ENCODE data around the gene GALNT2.

DNA sequence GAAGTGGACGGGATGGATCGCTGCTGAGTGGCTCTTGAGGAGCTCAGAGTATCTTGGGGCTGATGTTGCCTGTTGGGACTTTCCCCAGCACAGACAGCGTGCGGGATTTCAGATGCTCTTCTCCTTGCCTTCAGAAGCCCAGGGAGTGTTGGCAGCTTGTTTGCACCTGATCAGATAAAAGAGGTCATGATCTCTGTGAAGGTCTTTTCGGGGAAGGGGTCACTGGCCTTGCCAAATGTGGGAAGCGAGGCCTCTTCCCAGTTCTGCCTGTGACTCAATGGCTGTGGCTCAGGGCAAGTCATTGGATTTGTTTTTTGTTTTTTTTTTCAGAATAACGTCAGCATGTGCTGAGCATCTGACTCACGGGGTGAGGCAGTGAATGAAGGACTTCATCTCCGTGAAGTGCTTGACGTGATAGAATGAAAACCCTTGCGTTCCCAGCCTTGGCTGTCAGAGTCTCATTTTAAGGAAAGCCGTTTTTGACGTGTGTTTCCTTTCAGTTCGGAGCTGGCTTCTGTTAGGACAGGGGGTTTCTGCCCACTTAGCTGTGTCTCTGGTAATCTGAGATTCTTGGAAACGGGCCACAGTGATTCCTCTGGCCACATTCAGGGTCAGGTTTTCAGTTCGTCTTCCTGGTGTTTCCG lies 46.7 kb downstream of the GALNT2 start:
- TF ChIP-seq CTCF (IDR thresholded peaks at IDR 0.05) (no peak), ZFX (IDR thresholded peaks at IDR 0.05; ENCODE audit: borderline replicate concordance) (no peak)
